Gastrocnemius medialis (tissue), 4 donors: Measurements from ENCODE around the gene RBPJL. TPM values are rescaled to one million over a fixed set of nuclear protein-coding genes. Genes with fewer than 3 reads are reported as not detected.

ENCODE experiments used
- ATAC-seq, 2 donors: fragments of 150-250 bp; one replicate each; pipeline ENCODE4 v1.9.1; 2016
- DNase-seq, 2 donors: peaks; one replicate each; pipeline ENCODE4 v3.0.0-alpha.2; 2019
- H3K27ac ChIP-seq, 4 donors: fragments of 200-600 bp; sonication (generic); 1 replicate in 1 of 4; 2 replicates in 3 of 4; pipeline ENCODE4 v1.5.1; 2016 to 2018; ENCODE audit warnings: mild to moderate bottlenecking in 2 of 4, moderate library complexity in 1 of 4
- H3K27me3 ChIP-seq, 3 donors: fragments of 200-600 bp; sonication (generic) in 2 of 3; 1 replicate in 1 of 3; 2 replicates in 2 of 3; pipeline versions ENCODE4 v1.5.1 to v1.6.0; 2016 to 2019; ENCODE audit warnings: mild to moderate bottlenecking in 1 of 3, moderate library complexity in 1 of 3
- H3K36me3 ChIP-seq, 2 donors: fragments of 200-600 bp; sonication (generic) in 1 of 2; one replicate each; pipeline ENCODE4 v1.5.1; 2017 to 2018
- H3K4me1 ChIP-seq, 2 donors: fragments of 200-600 bp; sonication (generic) in 1 of 2; one replicate each; pipeline ENCODE4 v1.5.1; 2016 to 2017; ENCODE audit warnings: mild to moderate bottlenecking in 2 of 2
- H3K4me3 ChIP-seq, 4 donors: fragments of 200-600 bp; sonication (generic) in 3 of 4; 1 replicate in 1 of 4; 2 replicates in 3 of 4; pipeline ENCODE4 v1.5.1; 2016 to 2019; ENCODE audit warnings: mild to moderate bottlenecking in 2 of 4
- H3K9me3 ChIP-seq, 3 donors: fragments of 200-600 bp; sonication (generic) in 2 of 3; 1 replicate in 1 of 3; 2 replicates in 2 of 3; pipeline ENCODE4 v1.5.1; 2016 to 2019
- CTCF ChIP-seq, 5 experiments: fragments of 450-650 bp in 3 of 5; fragments of 200-600 bp in 2 of 5; sonication (generic) in 2 of 5; IDR thresholded peaks in 4 of 5; conservative IDR thresholded peaks in 1 of 5; 1 replicate in 4 of 5; 2 replicates in 1 of 5; pipeline ENCODE4 v1.5.1; 2016 to 2019; ENCODE audit warnings: antibody characterized with exemption in 5 of 5, mild to moderate bottlenecking in 3 of 5, moderate library complexity in 3 of 5
- POLR2A ChIP-seq, 2 donors: fragments of 450-650 bp; IDR thresholded peaks; one replicate each; pipeline ENCODE4 v1.6.1; 2017; ENCODE audit warnings: antibody characterized with exemption in 2 of 2, mild to moderate bottlenecking in 2 of 2, moderate library complexity in 2 of 2
- in situ Hi-C, 4 donors: fragments of 200-750 bp; cut with MboI; loops; one replicate each; pipeline versions ENCODE4 v1.15.0 to v1.8.0; 2017; ENCODE audit warnings: low sequenced_read_pairs in 4 of 4
- intact Hi-C: fragments of 100-400 bp; cut with DNase I; formaldehyde crosslinking; loops from one replicate; pipeline ENCODE4 v1.15.1; 2023; ENCODE audit warnings: low total_unique reads
- total RNA-seq, 4 donors: library from RNA; depleted of rRNA; stranded (reverse); fragments of >200 nt; gene quantifications; one replicate each; pipeline versions ENCODE4 v1.1.0 to v1.2.3, GENCODE V29; 2016

The RBPJL gene
- total RNA-seq, 4 donors from 2014 or later: not detected

DNA sequence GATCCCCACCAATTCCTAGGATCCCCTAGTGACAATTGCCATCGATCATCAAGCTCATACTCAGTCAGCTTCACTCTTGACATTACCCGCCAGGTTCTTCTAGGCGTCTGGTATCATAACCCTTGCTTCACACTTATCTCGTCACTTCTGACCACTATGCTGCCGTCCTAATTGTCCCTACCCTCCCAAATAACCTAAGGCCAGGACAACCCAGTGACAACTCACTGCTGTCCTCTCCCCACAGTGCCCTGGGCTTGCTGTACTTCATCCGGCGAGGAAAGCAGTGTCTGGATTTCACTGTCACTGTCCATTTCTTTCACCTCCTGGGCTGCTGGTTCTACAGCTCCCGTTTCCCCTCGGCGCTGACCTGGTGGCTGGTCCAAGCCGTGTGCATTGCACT, 60.0 kb downstream of the RBPJL start:
- no peak for TF ChIP-seq CTCF (IDR thresholded peaks at IDR 0.05 in 4 of 5, conservative IDR thresholded peaks at IDR 0.05 in 1 of 5)
- TF ChIP-seq POLR2A (IDR thresholded peaks at IDR 0.05): no peak
- Histone ChIP-seq H3K4me3 (no peak overlapping the region), H3K36me3 (peaks cover 0 to 34% of the 10 kb centered on the region in 2 donors), H3K4me1 (peaks cover 8% of the 10 kb centered on the region in 2 donors), H3K27me3 (no peaks in the 10 kb centered on the region), H3K27ac (no peak overlapping the region), H3K9me3 (no peaks in the 10 kb centered on the region)
- intact Hi-C loops (no loop called here), in situ Hi-C loops (loop anchor here in 1 of 4 donors (25.0 kb wide), 1 partner anchor 1154 kb away; the partner anchor contains the start of gene OSER1)
- no peak for ATAC-seq
- DNase-seq: no peak

- DNase-seq: no peak
- no peak for ATAC-seq
- Histone ChIP-seq H3K27ac (no peak overlapping the region), H3K4me3 (no peak overlapping the region), H3K4me1 (peaks cover 8% of the 10 kb centered on the region in 2 donors), H3K36me3 (peaks cover 0 to 34% of the 10 kb centered on the region in 2 donors), H3K9me3 (no peaks in the 10 kb centered on the region), H3K27me3 (no peaks in the 10 kb centered on the region)
- in situ Hi-C loops: loop anchor here in 1 of 4 donors (25.0 kb wide), 1 partner anchor 1155 kb away; the partner anchor contains the start of gene OSER1
- intact Hi-C loops: no loop called here
- no peak for TF ChIP-seq CTCF (IDR thresholded peaks at IDR 0.05 in 4 of 5, conservative IDR thresholded peaks at IDR 0.05 in 1 of 5)
- TF ChIP-seq POLR2A (IDR thresholded peaks at IDR 0.05): no peak
Measured at GRCh38 chr20:45367126-45367525, 60.5 kb downstream of the RBPJL start.

Other genes starting within 250 kb of the RBPJL start
- not detected for gene KCNS1, start 205.7 kb upstream of the RBPJL start, total RNA-seq
- gene WFDC5, start 191.7 kb upstream of the RBPJL start, total RNA-seq: not detected
- gene WFDC12, start 182.4 kb upstream of the RBPJL start, total RNA-seq: not detected
- 1 to 10 TPM in 1 of 4 donors, not detected in 3; 1.4 TPM for gene PI3, start 131.9 kb upstream of the RBPJL start, total RNA-seq
- gene SEMG1, start 99.8 kb upstream of the RBPJL start, total RNA-seq: not detected
- gene SEMG2, start 85.5 kb upstream of the RBPJL start, total RNA-seq: not detected
- gene SLPI, start 52.3 kb upstream of the RBPJL start, total RNA-seq: 1,000 to 10,000 TPM in 1 of 4 donors, 100 to 1,000 TPM in 3; 194 to 1,792 (median 504) TPM
- not detected for gene MATN4, start 1.5 kb downstream of the RBPJL start, total RNA-seq
- gene SDC4, start 41.6 kb downstream of the RBPJL start, total RNA-seq: 100 to 1,000 TPM in 2 of 4 donors, 10 to 100 TPM in 2; 50.4 to 168 (median 97.8) TPM
- gene SYS1, start 56.3 kb downstream of the RBPJL start, total RNA-seq: 10 to 100 TPM; 34.0 to 59.5 (median 43.7) TPM
- gene TP53TG5, start 71.5 kb downstream of the RBPJL start, total RNA-seq: not detected
- gene DBNDD2, start 101.4 kb downstream of the RBPJL start, total RNA-seq: 100 to 1,000 TPM in 3 of 4 donors, 10 to 100 TPM in 1; 99.5 to 155 (median 121) TPM
- gene PIGT, start 109.3 kb downstream of the RBPJL start, total RNA-seq: 100 to 1,000 TPM in 1 of 4 donors, 10 to 100 TPM in 3; 45.9 to 118 (median 94.2) TPM
- gene WFDC2, start 162.9 kb downstream of the RBPJL start, total RNA-seq: not detected
- gene SPINT3, start 208.8 kb downstream of the RBPJL start, total RNA-seq: not detected
- gene WFDC6, start 232.6 kb downstream of the RBPJL start, total RNA-seq: not detected
- gene EPPIN, start 240.6 kb downstream of the RBPJL start, total RNA-seq: not detected